SK-N-SH (cell line): Measurements from ENCODE around the gene SYCN. TPM values are rescaled to one million over a fixed set of nuclear protein-coding genes. Genes with fewer than 3 reads are reported as not detected.

Source experiments
- CTCF ChIA-PET: fragments of 300-600, 350-600 bp; formaldehyde crosslinking; extraction: SDS; loops from one replicate; lab custom pipeline; 2021; lab: Yijun Ruan, JAX
- POLR2A ChIA-PET: fragments of 350-600 bp; sonication (Branson Sonifier 250); formaldehyde crosslinking; extraction: SDS; loops from one replicate; lab custom pipeline; 2020; ENCODE audit warnings: antibody characterized with exemption, inconsistent platforms; lab: Yijun Ruan, JAX
- DNase-seq: peaks from one replicate; pipeline ENCODE4 v3.0.0; 2012
- H2AFZ ChIP-seq: fragments of 200-600 bp; sonication (generic); 2 replicates; pipeline ENCODE4 v1.8.1; 2016; ENCODE audit warnings: antibody characterized with exemption, mild to moderate bottlenecking, low read depth
- H3F3A ChIP-seq: fragments of 200-600 bp; sonication (generic); replicated peaks from 2 replicates; pipeline ENCODE3; 2016; ENCODE audit warnings: antibody characterized with exemption, mild to moderate bottlenecking; ENCODE audit not compliant: insufficient read depth
- H3K27ac ChIP-seq, 2 experiments: fragments of 200-500 bp in 1 of 2; fragments of 200-600 bp in 1 of 2; sonication (Bioruptor generic) in 1 of 2; sonication (generic), shearing (Covaris generic) in 1 of 2; 2 replicates each; pipeline versions ENCODE4 v1.5.1 to v1.6.1; 2014 to 2016; ENCODE audit warnings: low read depth in 2 of 2, inconsistent platforms in 1 of 2, low read length in 1 of 2, mild to moderate bottlenecking in 1 of 2, mixed read lengths in 1 of 2
- H3K27me3 ChIP-seq: fragments of 200-600 bp; sonication (generic), shearing (Covaris generic); 2 replicates; pipeline ENCODE4 v1.6.1; 2016; ENCODE audit warnings: mixed run types; ENCODE audit not compliant: insufficient read depth
- H3K36me3 ChIP-seq, 2 experiments: fragments of 200-500 bp in 1 of 2; fragments of 200-600 bp in 1 of 2; sonication (Bioruptor generic) in 1 of 2; sonication (generic) in 1 of 2; replicated peaks in 1 of 2; 2 replicates each; pipeline versions ENCODE3 to v1.5.1; 2014 to 2016; ENCODE audit warnings: low read length in 1 of 2, mild to moderate bottlenecking in 1 of 2; ENCODE audit not compliant: insufficient read depth in 2 of 2, control insufficient read depth in 1 of 2
- H3K4me1 ChIP-seq, 2 experiments: fragments of 200-500 bp in 1 of 2; fragments of 200-600 bp in 1 of 2; sonication (Bioruptor generic) in 1 of 2; sonication (generic), shearing (Covaris generic) in 1 of 2; 2 replicates each; pipeline versions ENCODE4 v1.5.1 to v1.6.1; 2014 to 2016; ENCODE audit warnings: low read depth in 1 of 2, low read length in 1 of 2, mixed run types in 1 of 2; ENCODE audit not compliant: insufficient read depth in 2 of 2, control insufficient read depth in 1 of 2
- H3K4me2 ChIP-seq: fragments of 200-600 bp; sonication (generic), shearing (Covaris generic); 2 replicates; pipeline ENCODE4 v1.6.1; 2017; ENCODE audit warnings: mixed run types
- H3K4me3 ChIP-seq, 2 experiments: fragments of 200-500 bp in 1 of 2; fragments of 200-600 bp in 1 of 2; sonication (Bioruptor generic) in 1 of 2; sonication (generic), shearing (Covaris generic) in 1 of 2; 2 replicates each; pipeline versions ENCODE4 v1.5.1 to v1.8.1; 2014 to 2016; ENCODE audit warnings: low read depth in 2 of 2, inconsistent platforms in 1 of 2, low read length in 1 of 2, mild to moderate bottlenecking in 1 of 2, mixed read lengths in 1 of 2, moderate library complexity in 1 of 2
- H3K79me2 ChIP-seq: fragments of 200-600 bp; sonication (generic); 2 replicates; pipeline ENCODE4 v1.8.1; 2017; ENCODE audit warnings: mild to moderate bottlenecking; ENCODE audit not compliant: insufficient read depth
- H3K9ac ChIP-seq: fragments of 200-600 bp; sonication (generic); 2 replicates; pipeline ENCODE4 v1.6.1; 2017; ENCODE audit warnings: mixed run types
- H3K9me2 ChIP-seq: fragments of 200-600 bp; sonication (generic); 2 replicates; pipeline ENCODE4 v1.6.1; 2017; ENCODE audit warnings: mixed run types
- H3K9me3 ChIP-seq: fragments of 200-600 bp; sonication (generic); 2 replicates; pipeline ENCODE4 v1.6.1; 2017; ENCODE audit warnings: mixed run types, mild to moderate bottlenecking, moderate library complexity
- H4K20me1 ChIP-seq: fragments of 200-600 bp; sonication (generic); 2 replicates; pipeline ENCODE4 v1.6.1; 2017; ENCODE audit warnings: mild to moderate bottlenecking, mixed run types; ENCODE audit not compliant: insufficient read depth
- CHD2 ChIP-seq: fragments of 150-350 bp; IDR thresholded peaks from 2 replicates; pipeline ENCODE4 v1.6.1; 2018; ENCODE audit warnings: low read length; ENCODE audit not compliant: partially characterized antibody
- ELF1 ChIP-seq: IDR thresholded peaks from 2 replicates; pipeline ENCODE4 v1.4.0; 2012
- EP300 ChIP-seq, 2 experiments: IDR thresholded peaks; 2 replicates each; pipeline versions ENCODE4 v1.4.0 to v1.6.1; 2012; ENCODE audit warnings: borderline replicate concordance in 1 of 2, low read depth in 1 of 2, low read length in 1 of 2
- FOSL2 ChIP-seq: IDR thresholded peaks from 2 replicates; pipeline ENCODE4 v1.4.0; 2012; ENCODE audit warnings: low read depth, mild to moderate bottlenecking, moderate library complexity, borderline replicate concordance
- FOXJ3 ChIP-seq: sonication (generic); formaldehyde crosslinking; IDR thresholded peaks from 2 replicates; pipeline ENCODE4 v1.5.1; 2020; ENCODE audit warnings: mild to moderate bottlenecking, missing genetic modification reagents
- FOXM1 ChIP-seq: IDR thresholded peaks from 2 replicates; pipeline ENCODE4 v1.4.0; 2012; ENCODE audit warnings: low read depth, mild to moderate bottlenecking
- MXI1 ChIP-seq: IDR thresholded peaks from 2 replicates; pipeline ENCODE4 v1.6.1; 2012; ENCODE audit warnings: mild to moderate bottlenecking, low read depth, low read length, improper control_type of control experiment
- NFIC ChIP-seq: IDR thresholded peaks from 2 replicates; pipeline ENCODE4 v1.4.0; 2012; ENCODE audit warnings: borderline replicate concordance
- PBX3 ChIP-seq: IDR thresholded peaks from 2 replicates; pipeline ENCODE4; 2012
- POLR2AphosphoS5 ChIP-seq: IDR thresholded peaks from 2 replicates; pipeline ENCODE4 v1.6.1; 2012; ENCODE audit warnings: low read depth, low read length
- RCOR1 ChIP-seq: fragments of 150-350 bp; IDR thresholded peaks from 2 replicates; pipeline ENCODE4 v1.6.1; 2017; ENCODE audit warnings: antibody characterized with exemption, low read length
- RXRA ChIP-seq: IDR thresholded peaks from 2 replicates; pipeline ENCODE4 v1.4.0; 2012; ENCODE audit warnings: low read depth, mild to moderate bottlenecking, borderline replicate concordance
- SMC3 ChIP-seq: IDR thresholded peaks from 2 replicates; pipeline ENCODE4 v1.6.1; 2012; ENCODE audit warnings: low read depth, low read length, improper control_type of control experiment
- TAF1 ChIP-seq: IDR thresholded peaks from 2 replicates; pipeline ENCODE4 v1.6.1; 2012; ENCODE audit warnings: low read depth, mild to moderate bottlenecking, low read length, moderate library complexity, borderline replicate concordance
- TCF12 ChIP-seq: IDR thresholded peaks from 2 replicates; pipeline ENCODE4 v1.4.0; 2012
- TEAD4 ChIP-seq: IDR thresholded peaks from 2 replicates; pipeline ENCODE4 v1.4.0; 2012; ENCODE audit warnings: mild to moderate bottlenecking, borderline replicate concordance; ENCODE audit not compliant: insufficient read depth
- USF1 ChIP-seq: IDR thresholded peaks from 2 replicates; pipeline ENCODE4 v1.4.0; 2012; ENCODE audit warnings: low read depth, borderline replicate concordance
- USF2 ChIP-seq: fragments of 150-350 bp; IDR thresholded peaks from 2 replicates; pipeline ENCODE4 v1.6.1; 2017; ENCODE audit warnings: antibody characterized with exemption, low read length, low read depth, borderline replicate concordance
- YY1 ChIP-seq: IDR thresholded peaks from 2 replicates; pipeline ENCODE4 v1.4.0; 2012; ENCODE audit warnings: low read depth, mild to moderate bottlenecking
- ZBTB33 ChIP-seq: IDR thresholded peaks from 2 replicates; pipeline ENCODE4 v1.4.0; 2012; ENCODE audit warnings: low read depth, borderline replicate concordance
- WGBS: methylation state at CpG from one replicate; pipeline ENCODE4 v1.1.6; 2017; ENCODE audit warnings: low lambda C conversion rate; 5-methylcytosine and 5-hydroxymethylcytosine counted together
- polyA plus RNA-seq, 3 experiments: library from polyadenylated mRNA; depleted of rRNA; stranded (reverse); fragments of >200 nt; gene quantifications; 2 replicates each; pipeline ENCODE4 v1.2.3, GENCODE V29; 2012

SYCN gene
- polyA plus RNA-seq, 1 of the 3 experiments (the other 2 are of a cell fraction): not detected

GRCh38 chr19:39174558-39175544 is 29.2 kb downstream of the SYCN start:
- TF ChIP-seq RXRA: no peak
- H3K4me3 ChIP-seq: no peak overlapping the region
- no peaks in the 10 kb centered on the region for H3K9me2 ChIP-seq
- CTCF ChIA-PET: interaction anchor here (0.6 to 5.2 kb wide), 6 partner anchors 8 to 64 kb away, joined by 3 to 37 read pairs (median 7); no protein-coding TSS in a partner anchor
- H3K4me1 ChIP-seq: peaks cover 0 to 43% of the 10 kb centered on the region in 2 experiments; a peak in 1 of 4 replicates
- POLR2A ChIA-PET: no interaction called here
- H2AFZ ChIP-seq: no peak overlapping the region
- no peak overlapping the region for H3K4me2 ChIP-seq
- DNase-seq: no peak
- no peaks in the 10 kb centered on the region for H3K9me3 ChIP-seq
- no peaks in the 10 kb centered on the region for H3K27me3 ChIP-seq
- peaks cover 4 to 45% of the 10 kb centered on the region in 2 experiments for H3K36me3 ChIP-seq
- no peaks in the 10 kb centered on the region for H3K79me2 ChIP-seq
- H3K9ac ChIP-seq: no peak overlapping the region
- H3K27ac ChIP-seq: no peak overlapping the region; a peak in 1 of 4 replicates
- no peaks in the 10 kb centered on the region for H3F3A ChIP-seq
- 94% methylated on average over 27 of the region's 43 CpGs for WGBS
- H4K20me1 ChIP-seq: no peaks in the 10 kb centered on the region

- Histone ChIP-seq H3K79me2 (no peaks in the 10 kb centered on the region), H2AFZ (no peak overlapping the region), H3K27ac (no peak overlapping the region), H3K36me3 (peaks cover 4 to 42% of the 10 kb centered on the region in 2 experiments), H3K9me3 (no peaks in the 10 kb centered on the region), H3K27me3 (no peaks in the 10 kb centered on the region), H3K9me2 (no peaks in the 10 kb centered on the region), H3K4me3 (no peak overlapping the region), H3F3A (no peaks in the 10 kb centered on the region), H3K9ac (no peak overlapping the region), H3K4me2 (no peak overlapping the region), H3K4me1 (peaks cover 0 to 43% of the 10 kb centered on the region in 2 experiments; a peak in 1 of 4 replicates), H4K20me1 (no peaks in the 10 kb centered on the region)
- TF ChIP-seq TCF12 (no peak), POLR2AphosphoS5 (no peak), CHD2 (no peak), USF1 (no peak), FOXM1 (no peak), EP300 (IDR thresholded peaks at IDR 0.05; ENCODE audit: borderline replicate concordance in 1 of 2, low read depth in 1 of 2, low read length in 1 of 2) (no peak), FOXJ3 (CRISPR knock-in tag) (no peak), TAF1 (no peak), ELF1 (no peak), RCOR1 (no peak), RXRA (no peak), TEAD4 (no peak), FOSL2 (no peak), USF2 (no peak), YY1 (no peak), SMC3 (no peak), PBX3 (no peak), NFIC (no peak), ZBTB33 (no peak), MXI1 (no peak)
- ChIA-PET POLR2A (no interaction called here), CTCF (interaction anchor here (1.2 to 5.2 kb wide), 3 partner anchors 14 to 52 kb away, joined by 4 to 37 read pairs (median 14); no protein-coding TSS in a partner anchor)
- no peak for DNase-seq
- 91% methylated on average over 15 of the region's 16 CpGs for WGBS
These were observed 29.9 kb downstream of the SYCN start for GRCh38 chr19:39174142-39174541.
